Nephron progenitor cell (in vitro differentiated cells): ENCODE measurements around the gene FSTL4.
"Not testable (repeated sequence)": the region's sequence is repeated elsewhere in the genome, so short reads cannot be mapped to it uniquely, and the experiment has no call there.

Source experiments
- DNase-seq: peaks from one replicate; pipeline ENCODE4 v3.0.0; 2021
- H3K27ac Mint-ChIP-seq: 2 replicates; pipeline ENCODE4 v1.8.0; 2021; ENCODE audit warnings: mild to moderate bottlenecking, moderate library complexity, mixed read lengths
- H3K27me3 Mint-ChIP-seq: 2 replicates; pipeline ENCODE4 v1.8.0; 2021; ENCODE audit warnings: mild to moderate bottlenecking, low read depth, mixed read lengths; ENCODE audit not compliant: poor library complexity
- H3K36me3 Mint-ChIP-seq: 2 replicates; pipeline ENCODE4 v1.8.0; 2021; ENCODE audit warnings: low read depth, mixed read lengths
- H3K4me1 Mint-ChIP-seq: 2 replicates; pipeline ENCODE4 v1.8.0; 2021; ENCODE audit warnings: mixed read lengths
- H3K4me3 Mint-ChIP-seq: 2 replicates; pipeline ENCODE4 v1.8.0; 2021; ENCODE audit warnings: mild to moderate bottlenecking, moderate library complexity, mixed read lengths
- H3K9me3 Mint-ChIP-seq: 2 replicates; pipeline ENCODE4 v1.8.0; 2021; ENCODE audit warnings: mild to moderate bottlenecking, moderate library complexity, mixed read lengths
- TF ChIP-seq, protein P1 (sequence below): fragments of 200-600 bp; sonication (generic); IDR thresholded peaks from 2 replicates; pipeline ENCODE4 v1.5.0; 2021; ENCODE audit warnings: antibody characterized with exemption

FSTL4 gene

DNA sequence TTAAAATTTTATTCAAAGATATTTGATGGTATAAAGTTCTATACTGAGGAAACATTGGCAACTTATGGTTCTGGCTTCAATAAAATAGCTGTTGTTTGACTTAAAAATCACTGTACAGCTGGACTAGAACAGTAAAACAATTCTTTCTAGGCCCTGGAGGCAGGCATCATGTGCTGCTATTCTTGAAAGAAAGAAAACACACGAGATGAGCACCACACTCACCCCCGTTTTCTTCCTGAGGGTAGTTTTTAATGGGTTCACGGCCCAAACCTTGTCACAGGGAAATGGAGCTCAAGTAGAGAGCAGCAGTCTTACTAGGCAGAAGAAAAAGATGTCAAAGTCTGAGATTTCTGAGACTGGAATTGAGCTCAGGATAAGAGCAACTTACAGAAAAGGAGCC is 68.0 kb downstream of the FSTL4 start:
- no peaks in the 10 kb centered on the region for H3K36me3 Mint-ChIP-seq
- TF ChIP-seq, protein P1, sequence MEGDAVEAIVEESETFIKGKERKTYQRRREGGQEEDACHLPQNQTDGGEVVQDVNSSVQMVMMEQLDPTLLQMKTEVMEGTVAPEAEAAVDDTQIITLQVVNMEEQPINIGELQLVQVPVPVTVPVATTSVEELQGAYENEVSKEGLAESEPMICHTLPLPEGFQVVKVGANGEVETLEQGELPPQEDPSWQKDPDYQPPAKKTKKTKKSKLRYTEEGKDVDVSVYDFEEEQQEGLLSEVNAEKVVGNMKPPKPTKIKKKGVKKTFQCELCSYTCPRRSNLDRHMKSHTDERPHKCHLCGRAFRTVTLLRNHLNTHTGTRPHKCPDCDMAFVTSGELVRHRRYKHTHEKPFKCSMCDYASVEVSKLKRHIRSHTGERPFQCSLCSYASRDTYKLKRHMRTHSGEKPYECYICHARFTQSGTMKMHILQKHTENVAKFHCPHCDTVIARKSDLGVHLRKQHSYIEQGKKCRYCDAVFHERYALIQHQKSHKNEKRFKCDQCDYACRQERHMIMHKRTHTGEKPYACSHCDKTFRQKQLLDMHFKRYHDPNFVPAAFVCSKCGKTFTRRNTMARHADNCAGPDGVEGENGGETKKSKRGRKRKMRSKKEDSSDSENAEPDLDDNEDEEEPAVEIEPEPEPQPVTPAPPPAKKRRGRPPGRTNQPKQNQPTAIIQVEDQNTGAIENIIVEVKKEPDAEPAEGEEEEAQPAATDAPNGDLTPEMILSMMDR: no peak
- H3K9me3 Mint-ChIP-seq: peaks cover 11% of the 10 kb centered on the region
- no peak for DNase-seq
- H3K4me3 Mint-ChIP-seq: no peak overlapping the region
- H3K4me1 Mint-ChIP-seq: no peaks in the 10 kb centered on the region
- peaks cover 20% of the 10 kb centered on the region for H3K27me3 Mint-ChIP-seq
- H3K27ac Mint-ChIP-seq: no peak overlapping the region

DNA sequence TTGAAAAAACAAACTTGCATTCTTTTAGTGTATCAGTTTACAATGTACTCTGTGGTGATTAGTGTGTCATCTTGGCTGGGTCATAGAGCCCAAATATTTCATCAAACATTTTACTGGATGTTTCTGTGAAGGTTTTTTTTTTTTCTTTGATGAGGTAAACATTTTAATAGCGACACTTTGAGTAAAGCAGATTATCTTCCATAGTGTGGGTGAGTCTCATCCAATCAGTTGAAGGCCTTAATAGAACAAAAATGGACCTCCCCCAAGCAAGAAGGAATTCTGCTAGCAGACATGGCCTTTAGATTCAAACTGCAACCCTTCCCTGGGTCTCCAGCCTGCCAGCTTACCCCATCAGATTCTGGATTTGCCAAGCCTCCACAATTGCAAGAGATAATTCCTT is 72.5 kb downstream of the FSTL4 start:
- Mint-ChIP-seq H3K9me3 (no peaks in the 10 kb centered on the region), H3K36me3 (no peaks in the 10 kb centered on the region), H3K4me3 (no peak overlapping the region), H3K27me3 (peaks cover 17% of the 10 kb centered on the region), H3K27ac (no peak overlapping the region), H3K4me1 (no peaks in the 10 kb centered on the region)
- no peak for DNase-seq
- TF ChIP-seq, protein P1: no peak

DNA sequence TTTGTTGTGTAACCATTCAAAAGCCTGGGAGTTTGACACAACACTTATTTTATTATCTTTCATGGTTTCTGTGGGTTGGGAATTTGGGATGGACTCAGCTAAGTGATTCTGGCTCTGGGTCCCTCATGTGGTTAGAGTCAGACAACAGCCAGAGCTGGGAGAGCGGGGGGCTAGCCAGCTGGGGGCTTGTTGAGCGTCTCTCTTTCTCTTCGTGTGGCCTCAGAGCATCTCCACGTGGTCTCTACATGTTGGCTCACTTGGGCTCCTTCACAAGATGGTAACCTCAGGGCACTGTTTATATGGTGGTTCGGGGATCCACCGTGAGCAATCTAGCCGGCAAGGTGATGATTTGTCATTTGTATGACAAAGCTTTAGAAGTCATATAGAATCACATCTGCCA is 73.6 kb downstream of the FSTL4 start:
- H3K4me1 Mint-ChIP-seq: no peaks in the 10 kb centered on the region
- H3K36me3 Mint-ChIP-seq: no peaks in the 10 kb centered on the region
- no peak overlapping the region for H3K27ac Mint-ChIP-seq
- H3K9me3 Mint-ChIP-seq: no peaks in the 10 kb centered on the region
- H3K27me3 Mint-ChIP-seq: peaks cover 17% of the 10 kb centered on the region
- DNase-seq: no peak
- H3K4me3 Mint-ChIP-seq: no peak overlapping the region
- TF ChIP-seq, protein P1: no peak

DNA sequence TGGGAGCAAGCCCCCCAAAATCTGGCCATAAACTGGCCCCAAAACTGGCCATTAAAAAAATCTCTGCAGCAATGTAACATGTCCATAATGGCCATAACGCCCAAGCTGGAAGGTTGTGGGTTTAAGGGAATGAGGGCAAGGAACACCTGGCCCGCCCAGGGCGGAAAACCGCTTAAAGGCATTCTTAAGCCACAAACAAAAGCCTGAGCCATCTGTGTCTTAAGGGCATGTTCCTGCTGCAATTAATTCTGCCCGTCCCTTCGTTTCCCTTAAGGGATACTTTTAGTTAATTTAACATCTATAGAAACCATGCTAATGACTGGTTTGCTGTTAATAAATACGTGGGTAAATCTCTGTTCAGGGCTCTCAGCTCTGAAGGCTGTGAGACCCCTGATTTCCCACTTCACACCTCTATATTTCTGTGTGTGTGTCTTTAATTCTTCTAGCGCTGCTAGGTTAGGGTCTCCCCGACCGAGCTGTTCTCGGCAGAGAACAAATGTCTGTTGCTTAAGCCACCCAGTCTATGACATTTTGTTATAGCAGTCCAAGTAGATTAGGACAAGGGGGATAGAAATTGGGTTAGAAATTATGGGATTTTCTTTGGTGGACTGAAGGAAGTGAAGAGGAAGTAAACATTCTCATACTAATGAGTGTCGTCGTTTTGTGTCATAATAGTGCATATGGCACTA is 77.0 kb downstream of the FSTL4 start:
- H3K27ac Mint-ChIP-seq, H3K36me3 Mint-ChIP-seq, H3K27me3 Mint-ChIP-seq, H3K9me3 Mint-ChIP-seq, H3K4me3 Mint-ChIP-seq, DNase-seq: not testable (repeated sequence)
- peaks cover 13% of the 10 kb centered on the region for H3K4me1 Mint-ChIP-seq

DNA sequence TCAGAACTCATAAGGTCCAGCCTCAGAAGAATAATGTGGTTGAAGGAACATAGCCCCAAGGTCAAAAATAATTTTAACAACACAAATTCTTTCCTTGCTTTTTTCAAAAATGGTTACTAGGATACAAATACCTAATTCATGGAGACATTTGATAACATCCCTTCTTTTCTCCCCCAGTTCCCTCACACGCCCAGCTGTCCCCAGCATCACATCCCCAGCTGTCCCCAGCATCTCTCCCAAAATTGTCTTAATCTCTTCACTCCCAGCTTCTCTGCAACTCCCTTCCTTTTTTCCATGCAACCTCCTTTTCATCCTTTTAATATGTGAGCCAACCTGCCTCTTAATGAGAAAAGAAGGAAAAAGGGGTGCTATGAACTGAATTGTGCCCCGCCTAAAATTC is 77.8 kb downstream of the FSTL4 start:
- H3K27me3 Mint-ChIP-seq: peaks cover 9% of the 10 kb centered on the region
- TF ChIP-seq, protein P1: no peak
- H3K36me3 Mint-ChIP-seq: no peaks in the 10 kb centered on the region
- no peak overlapping the region for H3K4me3 Mint-ChIP-seq
- no peak for DNase-seq
- peaks cover 21% of the 10 kb centered on the region for H3K4me1 Mint-ChIP-seq
- no peak overlapping the region for H3K27ac Mint-ChIP-seq
- no peaks in the 10 kb centered on the region for H3K9me3 Mint-ChIP-seq

DNA sequence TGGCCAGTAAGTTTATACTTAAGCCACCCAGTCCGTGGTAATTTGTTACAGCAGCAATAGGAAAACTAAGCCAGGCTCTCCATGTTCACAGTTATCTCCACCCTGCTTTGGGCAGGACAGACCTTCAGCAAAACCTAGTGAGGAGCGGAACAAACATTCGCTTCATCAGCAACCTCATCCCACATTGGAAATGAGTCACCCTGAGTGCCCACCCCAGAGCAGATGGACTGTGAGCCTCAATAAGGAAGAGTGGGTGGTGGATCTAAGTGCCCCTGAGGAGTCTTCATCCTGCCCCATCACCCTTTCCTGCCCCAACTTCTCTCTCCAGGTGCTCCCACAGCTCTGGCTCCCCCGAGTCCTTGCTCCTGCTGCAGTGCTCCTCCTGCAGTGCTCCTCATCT is 78.8 kb downstream of the FSTL4 start:
- H3K9me3 Mint-ChIP-seq: no peaks in the 10 kb centered on the region
- peaks cover 21% of the 10 kb centered on the region for H3K4me1 Mint-ChIP-seq
- H3K4me3 Mint-ChIP-seq: no peak overlapping the region
- peaks cover 12% of the 10 kb centered on the region for H3K27me3 Mint-ChIP-seq
- no peak overlapping the region for H3K27ac Mint-ChIP-seq
- no peaks in the 10 kb centered on the region for H3K36me3 Mint-ChIP-seq
- DNase-seq: no peak
- TF ChIP-seq, protein P1: no peak
